Spleen (tissue), 11 donors: ENCODE results near the gene MPO. TPM values are rescaled to one million over a fixed set of nuclear protein-coding genes. Genes with fewer than 3 reads are reported as not detected.

ENCODE experiments used
- DNase-seq: peaks from one replicate; pipeline ENCODE4 v3.0.0-alpha.2; 2020
- H3K27ac ChIP-seq, 8 donors: fragments of 200-600 bp; sonication (generic) in 7 of 8; 1 replicate in 4 of 8; 2 replicates in 4 of 8; pipeline versions ENCODE4 v1.5.0 to v1.8.0; 2016 to 2021; ENCODE audit warnings: inconsistent platforms in 4 of 8, mild to moderate bottlenecking in 4 of 8, moderate library complexity in 1 of 8
- H3K27me3 ChIP-seq, 7 donors: fragments of 200-600 bp; sonication (generic) in 6 of 7; replicated peaks in 1 of 7; 1 replicate in 4 of 7; 2 replicates in 3 of 7; pipeline versions ENCODE4 v1.5.0 to v1.8.0; 2016 to 2021; ENCODE audit warnings: inconsistent platforms in 3 of 7, mild to moderate bottlenecking in 1 of 7
- H3K36me3 ChIP-seq, 6 donors: fragments of 200-600 bp; sonication (generic) in 5 of 6; 1 replicate in 4 of 6; 2 replicates in 2 of 6; pipeline versions ENCODE4 v1.5.0 to v1.8.0; 2016 to 2021; ENCODE audit warnings: inconsistent platforms in 2 of 6
- H3K4me1 ChIP-seq, 6 donors: fragments of 200-600 bp; sonication (generic) in 5 of 6; 1 replicate in 3 of 6; 2 replicates in 3 of 6; pipeline versions ENCODE4 v1.5.0 to v1.8.0; 2016 to 2021; ENCODE audit warnings: inconsistent platforms in 3 of 6
- H3K4me3 ChIP-seq, 8 donors: fragments of 200-600 bp; sonication (generic) in 7 of 8; 1 replicate in 4 of 8; 2 replicates in 4 of 8; pipeline versions ENCODE4 v1.5.0 to v1.8.0; 2016 to 2021; ENCODE audit warnings: inconsistent platforms in 4 of 8, mild to moderate bottlenecking in 4 of 8, moderate library complexity in 2 of 8
- H3K9me3 ChIP-seq, 8 donors: fragments of 200-600 bp; sonication (generic) in 7 of 8; 1 replicate in 4 of 8; 2 replicates in 4 of 8; pipeline versions ENCODE4 v1.5.0 to v1.8.0; 2016 to 2021; ENCODE audit warnings: inconsistent platforms in 4 of 8
- CTCF ChIP-seq, 11 experiments: fragments of 200-600 bp in 7 of 11; fragments of 450-650 bp in 4 of 11; sonication (generic) in 4 of 11; IDR thresholded peaks in 8 of 11; conservative IDR thresholded peaks in 3 of 11; 1 replicate in 7 of 11; 2 replicates in 4 of 11; pipeline versions ENCODE4 v1.4.0 to v1.8.0; 2016 to 2021; ENCODE audit warnings: antibody characterized with exemption in 11 of 11, inconsistent platforms in 4 of 11, mild to moderate bottlenecking in 1 of 11
- POLR2A ChIP-seq, 3 donors: fragments of 450-650 bp; IDR thresholded peaks; one replicate each; pipeline ENCODE4 v1.5.1; 2017; ENCODE audit warnings: antibody characterized with exemption in 3 of 3, mild to moderate bottlenecking in 1 of 3
- POLR2AphosphoS5 ChIP-seq, 3 donors: sonication (generic); formaldehyde crosslinking; IDR thresholded peaks; one replicate each; pipeline ENCODE4 v1.5.1; 2017; ENCODE audit warnings: antibody characterized with exemption in 3 of 3
- WGBS, 5 donors: extraction: QIAGEN DNeasy Blood & Tissue Kit in 3 of 5; methylation state at CpG; one replicate each; pipeline versions ENCODE4 v1.1.5 to v1.1.7; 2013 to 2018; 5-methylcytosine and 5-hydroxymethylcytosine counted together
- intact Hi-C: fragments of 100-400 bp; cut with DNase I; formaldehyde crosslinking; loops from one replicate; pipeline ENCODE4 v1.15.0; 2023; ENCODE audit warnings: low total_unique reads
- polyA plus RNA-seq, 3 donors: library from polyadenylated mRNA; stranded (reverse); fragments of 200-250 nt; gene quantifications; one replicate each; pipeline ENCODE4 v1.2.1, GENCODE V29; 2013
- total RNA-seq, 7 donors: library from RNA; depleted of rRNA in 3 of 7; stranded (reverse); fragments of >200 nt in 3 of 7; fragmentation: NEBNext Ultra II Directional in 4 of 7; extraction: Animal tissue kit (Norgen Biotek cat#: 25700) in 4 of 7; gene quantifications; one replicate each; pipeline versions ENCODE4 v1.1.0 to v1.2.1, GENCODE V29; 2016 to 2021
- donor health status: healthy with polysubstance abuse.
- donor health status: DM: no; HTN: no; CAD: no; lungs with moderate emphysema.
- donor health status: DM: no; HTN: no; CAD: no.
- donor health status: Bipolar disorder and iron deficiency.
- donor health status: healthy.
- donor health status: DM: no; HTN: no; CAD: no.
- donor health status: DM: yes; HTN: yes; CAD: no.

MPO gene
- total and polyA plus RNA-seq, 10 donors: 0.52 to 75.7 (median 12.0) TPM

GRCh38 chr17:58302171-58302918 lies 21.6 kb upstream of the MPO start:
- no peak for DNase-seq
- peaks cover 0 to 14% (median 8%) of the 10 kb centered on the region in 6 donors for H3K4me1 ChIP-seq
- H3K9me3 ChIP-seq: no peaks in the 10 kb centered on the region
- H3K27me3 ChIP-seq: no peaks in the 10 kb centered on the region
- intact Hi-C loops: no loop called here
- TF ChIP-seq POLR2A (IDR thresholded peaks at IDR 0.05) (no peak), POLR2AphosphoS5 (IDR thresholded peaks at IDR 0.05) (no peak), CTCF (IDR thresholded peaks at IDR 0.05 in 8 of 11, conservative IDR thresholded peaks at IDR 0.05 in 3 of 11) (no peak)
- no peak overlapping the region for H3K4me3 ChIP-seq
- 77 to 85% (median 81%) methylated on average over 6 to 9 of the region's 9 CpGs for WGBS, 5 donors
- H3K27ac ChIP-seq: no peak overlapping the region
- H3K36me3 ChIP-seq: peaks cover 0 to 18% (median 0%) of the 10 kb centered on the region in 6 donors

- no peak overlapping the region for H3K27ac ChIP-seq
- H3K36me3 ChIP-seq: peaks cover 0 to 15% (median 0%) of the 10 kb centered on the region in 6 donors
- 83 to 95% (median 85%) methylated on average over 16 of the region's 16 CpGs for WGBS, 5 donors
- H3K4me1 ChIP-seq: peaks cover 0 to 14% (median 8%) of the 10 kb centered on the region in 6 donors
- H3K4me3 ChIP-seq: no peak overlapping the region
- TF ChIP-seq CTCF (IDR thresholded peaks at IDR 0.05 in 8 of 11, conservative IDR thresholded peaks at IDR 0.05 in 3 of 11) (no peak), POLR2AphosphoS5 (IDR thresholded peaks at IDR 0.05) (no peak), POLR2A (IDR thresholded peaks at IDR 0.05) (no peak)
- no peak for DNase-seq
- H3K9me3 ChIP-seq: no peaks in the 10 kb centered on the region
- no peaks in the 10 kb centered on the region for H3K27me3 ChIP-seq
- intact Hi-C loops: no loop called here
These were observed 20.9 kb upstream of the MPO start for GRCh38 chr17:58301504-58302150.

GRCh38 chr17:58300336-58300735 lies 19.6 kb upstream of the MPO start:
- Histone ChIP-seq H3K9me3 (no peaks in the 10 kb centered on the region), H3K4me1 (peaks cover 0 to 14% (median 8%) of the 10 kb centered on the region in 6 donors), H3K4me3 (no peak overlapping the region), H3K27ac (no peak overlapping the region), H3K27me3 (no peaks in the 10 kb centered on the region), H3K36me3 (peaks cover 0 to 13% (median 0%) of the 10 kb centered on the region in 6 donors)
- TF ChIP-seq POLR2AphosphoS5 (IDR thresholded peaks at IDR 0.05) (no peak), POLR2A (IDR thresholded peaks at IDR 0.05) (no peak), CTCF (IDR thresholded peaks at IDR 0.05 in 8 of 11, conservative IDR thresholded peaks at IDR 0.05 in 3 of 11) (no peak)
- intact Hi-C loops: no loop called here
- no peak for DNase-seq
- WGBS, 5 donors: 79 to 90% (median 83%) methylated on average over 6 of the region's 6 CpGs

- intact Hi-C loops: no loop called here
- WGBS, 5 donors: 87 to 93% (median 91%) methylated on average over 1 of the region's 1 CpG
- Histone ChIP-seq H3K9me3 (peaks cover 0 to 12% (median 0%) of the 10 kb centered on the region in 8 donors), H3K27me3 (peaks cover 0 to 18% (median 0%) of the 10 kb centered on the region in 7 donors), H3K4me3 (no peak overlapping the region), H3K36me3 (no peaks in the 10 kb centered on the region), H3K4me1 (peaks cover 0 to 8% (median 0%) of the 10 kb centered on the region in 6 donors), H3K27ac (no peak overlapping the region)
- TF ChIP-seq POLR2A (IDR thresholded peaks at IDR 0.05): no peak
- no peak for TF ChIP-seq CTCF (IDR thresholded peaks at IDR 0.05 in 8 of 11, conservative IDR thresholded peaks at IDR 0.05 in 3 of 11)
- no peak for TF ChIP-seq POLR2AphosphoS5 (IDR thresholded peaks at IDR 0.05)
- DNase-seq: no peak
These were observed 13.3 kb upstream of the MPO start for GRCh38 chr17:58294034-58294433.
